PC-3 (cell line): ENCODE results near the gene DNAJC8. TPM values are rescaled to one million over a fixed set of nuclear protein-coding genes. Genes with fewer than 3 reads are reported as not detected.
A peak's percentile ranks its signal among the peaks of the same experiment; 100 is the strongest.

Experiments used
- ATAC-seq: fragments of 200-7000 bp; cut with Tn5 transposase; 2 replicates; pipeline ENCODE4 v1.9.1; 2020; ENCODE audit warnings: mild to moderate bottlenecking, moderate library complexity
- BruUV-seq: library from RNA; stranded (reverse); fragments of 400-500 nt; replicated peaks from 2 replicates; lab custom pipeline; 2021; lab: Mats Ljungman, UMichigan
- CTCF ChIA-PET: fragments of 300-600 bp; sonication (Branson Sonifier 250); formaldehyde crosslinking; loops from one replicate; lab custom pipeline; 2022; ENCODE audit warnings: antibody characterized with exemption; lab: Charles Lee
- POLR2A ChIA-PET: fragments of 300-600 bp; sonication (Branson Sonifier 250); formaldehyde crosslinking; loops from one replicate; lab custom pipeline; 2022; ENCODE audit warnings: antibody characterized with exemption; ENCODE audit not compliant: unreplicated experiment; lab: Charles Lee
- DNase-seq: peaks from one replicate; pipeline ENCODE4 v3.0.0-alpha.2; 2015
- H2AFZ ChIP-seq: fragments of 300-600 bp; sonication (generic); 2 replicates; pipeline ENCODE4 v1.6.0; 2016; ENCODE audit warnings: antibody characterized with exemption, low read length
- H3F3A ChIP-seq: fragments of 300-600 bp; sonication (generic); one replicate; pipeline ENCODE4 v1.6.0; 2017; ENCODE audit warnings: antibody characterized with exemption, low read length, control low read depth, mild to moderate bottlenecking; ENCODE audit not compliant: unreplicated experiment
- H3K27ac ChIP-seq: fragments of 300-600 bp; sonication (generic); 2 replicates; pipeline ENCODE4 v1.5.1; 2016; ENCODE audit warnings: mild to moderate bottlenecking, low read length
- H3K27me3 ChIP-seq: fragments of 300-600 bp; sonication (generic); 2 replicates; pipeline ENCODE4 v1.6.1; 2016; ENCODE audit warnings: low read length, mixed read lengths
- H3K36me3 ChIP-seq: fragments of 300-600 bp; sonication (generic); 2 replicates; pipeline ENCODE4 v1.6.1; 2016; ENCODE audit warnings: low read depth, mixed run types, low read length, mixed read lengths
- H3K4me1 ChIP-seq: fragments of 300-600 bp; sonication (generic); 2 replicates; pipeline ENCODE4 v1.5.1; 2016; ENCODE audit warnings: low read length; ENCODE audit not compliant: insufficient read depth
- H3K4me2 ChIP-seq: fragments of 300-600 bp; sonication (generic); 2 replicates; pipeline ENCODE4 v1.6.0; 2016; ENCODE audit warnings: low read length
- H3K4me3 ChIP-seq: fragments of 300-600 bp; sonication (generic); 2 replicates; pipeline ENCODE4 v1.5.1; 2016; ENCODE audit warnings: mild to moderate bottlenecking, low read length, mixed read lengths
- H3K79me2 ChIP-seq: fragments of 300-600 bp; sonication (generic); 2 replicates; pipeline ENCODE4 v1.6.1; 2017; ENCODE audit warnings: low read length, mixed read lengths
- H3K9ac ChIP-seq: fragments of 300-600 bp; sonication (generic); 2 replicates; pipeline ENCODE4 v1.6.0; 2016; ENCODE audit warnings: mild to moderate bottlenecking, low read length
- H3K9me2 ChIP-seq: fragments of 300-600 bp; sonication (generic); replicated peaks from 2 replicates; pipeline ENCODE4 v1.6.1; 2016; ENCODE audit warnings: mixed run types, low read length, mixed read lengths
- H3K9me3 ChIP-seq: fragments of 300-600 bp; sonication (generic); 2 replicates; pipeline ENCODE4 v1.6.1; 2016; ENCODE audit warnings: low read length, mixed read lengths
- H4K20me1 ChIP-seq: fragments of 300-600 bp; sonication (generic); 2 replicates; pipeline ENCODE4 v1.6.1; 2016; ENCODE audit warnings: low read length, mixed read lengths
- EZH2 ChIP-seq: fragments of 300-600 bp; sonication (generic); IDR thresholded peaks from one replicate; pipeline ENCODE4 v1.6.1; 2017; ENCODE audit warnings: antibody characterized with exemption, mild to moderate bottlenecking, low read length; ENCODE audit not compliant: unreplicated experiment
- EZH2phosphoT487 ChIP-seq: fragments of 300-600 bp; sonication (generic); IDR thresholded peaks from 2 replicates; pipeline ENCODE4 v1.6.1; 2018; ENCODE audit warnings: mild to moderate bottlenecking, antibody characterized with exemption, low read length, borderline replicate concordance
- intact Hi-C: fragments of 100-400 bp; cut with micrococcal nuclease; formaldehyde crosslinking; loops from 2 replicates; pipeline ENCODE4 v1.9.0; 2023
- total RNA-seq: library from RNA; depleted of rRNA; stranded (reverse); fragments of >200 nt; gene quantifications from 2 replicates; pipeline ENCODE4 v1.2.3, GENCODE V29; 2014
- TF ChIP-seq, protein P1 (sequence below): fragments of 300-600 bp; sonication (generic); conservative IDR thresholded peaks from 2 replicates; pipeline ENCODE4 v1.5.1; 2017; ENCODE audit warnings: antibody characterized with exemption, low read depth, mild to moderate bottlenecking, low read length

Gene DNAJC8
- total RNA-seq, 1 experiment from 2014 or later: 63.6 TPM

DNA sequence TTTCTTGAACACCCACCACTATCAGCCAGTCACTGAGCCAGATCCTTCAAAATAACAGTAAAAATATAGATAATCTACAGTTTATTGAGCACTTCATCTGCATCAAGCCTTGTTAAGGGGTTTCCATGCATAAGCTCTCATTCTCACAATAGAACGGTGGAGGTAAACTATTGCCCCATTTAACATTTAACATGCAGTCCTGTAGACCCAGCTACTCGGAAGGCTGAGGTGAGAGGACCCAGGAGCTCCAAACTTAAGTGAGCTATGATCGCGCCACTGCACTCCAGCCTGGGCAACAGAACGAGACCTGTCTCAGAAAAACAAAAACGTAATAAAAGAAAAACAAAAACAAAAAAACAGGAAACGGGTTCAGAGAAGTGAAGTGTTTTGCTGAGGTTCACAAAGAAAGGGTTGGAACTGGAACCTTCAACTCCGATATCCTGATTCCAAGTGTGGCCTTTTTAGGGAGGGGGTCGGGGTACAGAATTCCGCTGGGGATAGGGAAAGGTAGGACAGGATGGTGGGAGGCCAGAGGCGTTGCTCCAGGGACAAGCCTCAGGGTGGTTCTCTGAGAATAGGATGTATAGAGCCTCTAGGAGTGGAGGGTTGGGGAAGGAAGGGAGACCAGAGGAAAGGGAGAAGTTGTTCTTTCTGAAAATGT, 14.9 kb upstream of the DNAJC8 start:
- DNase-seq (no peak), ATAC-seq (no peak)
- Histone ChIP-seq H3K79me2 (no peaks in the 10 kb centered on the region), H3K27ac (no peak overlapping the region), H3K9me2 (no peaks in the 10 kb centered on the region), H3K9me3 (no peaks in the 10 kb centered on the region), H3K4me2 (peak overlapping the region; percentile 86), H3F3A (peaks cover 4% of the 10 kb centered on the region), H3K4me1 (peaks cover 26% of the 10 kb centered on the region), H4K20me1 (no peaks in the 10 kb centered on the region), H3K9ac (no peak overlapping the region), H2AFZ (peak overlapping the region; percentile 70), H3K4me3 (peak overlapping the region; percentile 69), H3K27me3 (no peaks in the 10 kb centered on the region), H3K36me3 (no peaks in the 10 kb centered on the region)
- ChIA-PET CTCF (interaction anchor here (0.6 to 2.0 kb wide), 7 partner anchors 10 to 355 kb away, joined by 3 to 32 read pairs (median 5); partner anchors contain the start of gene PHACTR4), POLR2A (no interaction called here)
- intact Hi-C loops: loop anchor here (1.0 to 5.0 kb wide), 5 partner anchors 80 to 335 kb away; partner anchors contain the start of gene MED18
- TSS peak; percentile 68 for BruUV-seq
- TF ChIP-seq EZH2phosphoT487 (no peak), EZH2 (no peak)
- TF ChIP-seq, protein P1, sequence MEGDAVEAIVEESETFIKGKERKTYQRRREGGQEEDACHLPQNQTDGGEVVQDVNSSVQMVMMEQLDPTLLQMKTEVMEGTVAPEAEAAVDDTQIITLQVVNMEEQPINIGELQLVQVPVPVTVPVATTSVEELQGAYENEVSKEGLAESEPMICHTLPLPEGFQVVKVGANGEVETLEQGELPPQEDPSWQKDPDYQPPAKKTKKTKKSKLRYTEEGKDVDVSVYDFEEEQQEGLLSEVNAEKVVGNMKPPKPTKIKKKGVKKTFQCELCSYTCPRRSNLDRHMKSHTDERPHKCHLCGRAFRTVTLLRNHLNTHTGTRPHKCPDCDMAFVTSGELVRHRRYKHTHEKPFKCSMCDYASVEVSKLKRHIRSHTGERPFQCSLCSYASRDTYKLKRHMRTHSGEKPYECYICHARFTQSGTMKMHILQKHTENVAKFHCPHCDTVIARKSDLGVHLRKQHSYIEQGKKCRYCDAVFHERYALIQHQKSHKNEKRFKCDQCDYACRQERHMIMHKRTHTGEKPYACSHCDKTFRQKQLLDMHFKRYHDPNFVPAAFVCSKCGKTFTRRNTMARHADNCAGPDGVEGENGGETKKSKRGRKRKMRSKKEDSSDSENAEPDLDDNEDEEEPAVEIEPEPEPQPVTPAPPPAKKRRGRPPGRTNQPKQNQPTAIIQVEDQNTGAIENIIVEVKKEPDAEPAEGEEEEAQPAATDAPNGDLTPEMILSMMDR: no peak

DNA sequence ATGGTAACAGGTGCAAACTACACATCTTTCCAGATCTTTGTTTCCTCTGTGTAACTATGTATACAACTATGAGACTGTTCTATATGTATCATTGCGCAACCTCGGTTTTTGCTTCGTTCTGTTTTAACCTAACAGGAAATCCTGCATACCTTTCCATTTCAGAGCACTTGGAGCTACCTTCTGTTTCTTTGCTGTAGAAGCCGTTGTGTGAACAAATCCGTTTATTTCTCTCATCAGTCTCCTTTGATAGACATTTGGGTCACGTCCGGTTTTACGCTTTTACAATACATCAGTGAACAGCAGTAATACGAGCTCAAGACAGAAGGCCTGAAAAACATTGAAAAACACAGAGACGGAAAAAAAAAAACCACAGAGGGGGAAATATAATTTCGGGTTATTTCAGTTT, 13.6 kb upstream of the DNAJC8 start:
- peak overlapping the region; percentile 77 for H3K4me2 ChIP-seq
- H2AFZ ChIP-seq: peak overlapping the region; percentile 80
- intact Hi-C loops: loop anchor here (5.0 kb wide), 4 partner anchors 81 to 336 kb away; partner anchors contain the start of gene MED18
- peak overlapping the region; percentile 66 for H3K9ac ChIP-seq
- H3K4me1 ChIP-seq: peaks cover 26% of the 10 kb centered on the region
- DNase-seq: peak; percentile 90
- no peaks in the 10 kb centered on the region for H3K9me3 ChIP-seq
- H3K4me3 ChIP-seq: peak overlapping the region; percentile 69
- ChIA-PET POLR2A (interaction anchor here (0.6 kb wide), 4 partner anchors 10 to 259 kb away, joined by 3 to 17 read pairs (median 9); no protein-coding TSS in a partner anchor), CTCF (interaction anchor here (0.7 kb wide), 1 partner anchor 424 kb away, joined by 3 read pairs; no protein-coding TSS in a partner anchor)
- H3K36me3 ChIP-seq: no peaks in the 10 kb centered on the region
- no peaks in the 10 kb centered on the region for H3K9me2 ChIP-seq
- H3K27me3 ChIP-seq: no peaks in the 10 kb centered on the region
- TF ChIP-seq, protein P1: no peak
- TF ChIP-seq EZH2 (no peak), EZH2phosphoT487 (no peak)
- BruUV-seq: TSS peak; percentile 81
- peak; percentile 12 for ATAC-seq
- peaks cover 4% of the 10 kb centered on the region for H3F3A ChIP-seq
- H3K79me2 ChIP-seq: no peaks in the 10 kb centered on the region
- peak overlapping the region; percentile 19 for H3K27ac ChIP-seq
- no peaks in the 10 kb centered on the region for H4K20me1 ChIP-seq
